ENCODE data around the gene SLC38A8.

DNA sequence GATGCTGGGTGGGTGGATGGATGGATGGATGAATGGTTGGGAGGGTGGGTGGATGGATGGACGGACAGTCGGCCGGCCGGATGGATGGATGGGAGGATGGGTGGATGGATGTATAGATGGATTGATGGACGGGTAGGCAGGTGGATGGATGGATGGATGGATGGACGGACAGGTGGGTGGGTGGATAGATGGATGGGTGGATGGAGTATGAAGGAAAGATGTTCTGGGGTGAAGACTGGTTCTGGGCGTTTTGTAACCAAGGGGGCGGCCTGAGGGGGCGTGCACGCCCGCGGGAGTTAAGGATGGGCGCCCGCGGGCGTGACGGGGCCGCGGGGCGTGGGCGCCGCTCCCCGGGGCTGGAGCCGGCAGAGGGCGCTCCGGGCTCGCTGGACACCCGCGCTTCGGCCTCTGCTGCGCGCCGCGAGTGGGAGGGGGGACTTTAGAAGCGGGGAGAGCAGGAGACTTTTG is 74.7 kb downstream of the SLC38A8 start, which contains the start of gene NECAB2:
- no peak for TF ChIP-seq TAF1 (IDR thresholded peaks at IDR 0.05; ENCODE audit: borderline replicate concordance, low read depth, low read length)
- TF ChIP-seq POLR2AphosphoS5 (IDR thresholded peaks at IDR 0.05; ENCODE audit: low read depth, low read length): no peak

All from GM12892 (cell line).